HEK293 (cell line): ENCODE results near the gene DNAJC4.

Experiments used
- CTCF ChIA-PET: fragments of 350-600 bp; formaldehyde crosslinking; extraction: SDS; loops from one replicate; lab custom pipeline; 2021; ENCODE audit warnings: antibody characterized with exemption; lab: Yijun Ruan, JAX
- POLR2A ChIA-PET: fragments of 300-600 bp; formaldehyde crosslinking; extraction: SDS; loops from one replicate; lab custom pipeline; 2020; ENCODE audit warnings: antibody characterized with exemption, inconsistent platforms; lab: Yijun Ruan, JAX
- H3K27ac ChIP-seq: fragments of 200-500 bp; sonication (Bioruptor generic); 2 replicates; pipeline ENCODE4 v1.5.1; 2014; ENCODE audit warnings: low read depth, low read length, control low read depth, inconsistent platforms; ENCODE audit errors: extremely low read depth
- H3K36me3 ChIP-seq, 2 experiments: fragments of 200-500 bp in 1 of 2; sonication (Bioruptor generic) in 1 of 2; 1 replicate in 1 of 2; 2 replicates in 1 of 2; pipeline ENCODE4 v1.5.1; 2014 to 2017; ENCODE audit warnings: inconsistent platforms in 2 of 2, low read length in 2 of 2; ENCODE audit not compliant: control insufficient read depth in 2 of 2, insufficient read depth in 1 of 2
- H3K4me1 ChIP-seq: fragments of 200-500 bp; sonication (Bioruptor generic); 2 replicates; pipeline ENCODE4 v1.5.1; 2014; ENCODE audit warnings: mild to moderate bottlenecking, low read length, inconsistent platforms; ENCODE audit not compliant: control insufficient read depth, insufficient read depth
- H3K4me3 ChIP-seq: 2 replicates; pipeline ENCODE4 v1.5.1; 2011; ENCODE audit warnings: low read depth, mild to moderate bottlenecking, control low read depth, low read length, moderate library complexity
- H3K9me3 ChIP-seq: fragments of 200-500 bp; sonication (Bioruptor generic); 2 replicates; pipeline ENCODE4 v1.5.1; 2014; ENCODE audit warnings: low read depth, low read length, inconsistent platforms; ENCODE audit not compliant: control insufficient read depth, insufficient read depth
- EGR2 ChIP-seq: fragments of 450-650 bp; formaldehyde crosslinking; IDR thresholded peaks from 2 replicates; pipeline ENCODE4 v1.5.1; 2016; ENCODE audit warnings: low read depth, missing biosample characterization, missing genetic modification characterization
- GFI1B ChIP-seq: fragments of 450-650 bp; formaldehyde crosslinking; IDR thresholded peaks from 2 replicates; pipeline ENCODE4 v1.5.1; 2016; ENCODE audit warnings: missing biosample characterization, missing genetic modification characterization
- KLF8 ChIP-seq: fragments of 450-650 bp; formaldehyde crosslinking; IDR thresholded peaks from 2 replicates; pipeline ENCODE4 v1.5.1; 2016; ENCODE audit warnings: missing biosample characterization, missing genetic modification characterization
- SETDB1 ChIP-seq: IDR thresholded peaks from one replicate; pipeline ENCODE4 v1.6.1; 2017; ENCODE audit warnings: mild to moderate bottlenecking, low read length, moderate library complexity, mixed read lengths; ENCODE audit not compliant: insufficient read length
- SP2 ChIP-seq: fragments of 450-650 bp; formaldehyde crosslinking; IDR thresholded peaks from 2 replicates; pipeline ENCODE4 v1.5.1; 2016; ENCODE audit warnings: missing biosample characterization, missing genetic modification characterization
- SP3 ChIP-seq: fragments of 450-650 bp; formaldehyde crosslinking; IDR thresholded peaks from 2 replicates; pipeline ENCODE4 v1.5.1; 2016; ENCODE audit warnings: missing biosample characterization, missing genetic modification characterization
- SP7 ChIP-seq: fragments of 450-650 bp; formaldehyde crosslinking; IDR thresholded peaks from 2 replicates; pipeline ENCODE4 v1.5.1; 2016; ENCODE audit warnings: missing biosample characterization, missing genetic modification characterization
- ZBTB1 ChIP-seq: fragments of 450-650 bp; formaldehyde crosslinking; IDR thresholded peaks from 2 replicates; pipeline ENCODE4 v1.5.1; 2016; ENCODE audit warnings: missing biosample characterization, missing genetic modification characterization
- ZBTB17 ChIP-seq: fragments of 450-650 bp; formaldehyde crosslinking; IDR thresholded peaks from 2 replicates; pipeline ENCODE4 v1.5.1; 2016; ENCODE audit warnings: missing biosample characterization, missing genetic modification characterization
- ZFHX2 ChIP-seq: fragments of 450-650 bp; formaldehyde crosslinking; conservative IDR thresholded peaks from 2 replicates; pipeline ENCODE4 v1.5.1; 2016; ENCODE audit warnings: missing biosample characterization, missing genetic modification characterization
- ZFP41 ChIP-seq: fragments of 450-650 bp; formaldehyde crosslinking; IDR thresholded peaks from 2 replicates; pipeline ENCODE4 v1.5.1; 2016; ENCODE audit warnings: missing biosample characterization, missing genetic modification characterization, borderline replicate concordance
- ZNF132 ChIP-seq: fragments of 450-650 bp; formaldehyde crosslinking; IDR thresholded peaks from 2 replicates; pipeline ENCODE4 v1.5.1; 2017; ENCODE audit warnings: missing biosample characterization, missing genetic modification characterization, borderline replicate concordance
- ZNF175 ChIP-seq: fragments of 450-650 bp; formaldehyde crosslinking; IDR thresholded peaks from 2 replicates; pipeline ENCODE4 v1.5.1; 2016; ENCODE audit warnings: missing biosample characterization, missing genetic modification characterization
- ZNF184 ChIP-seq: fragments of 450-650 bp; IDR thresholded peaks from 2 replicates; pipeline ENCODE4 v1.5.1; 2018; ENCODE audit warnings: missing biosample characterization, mild to moderate bottlenecking, missing genetic modification characterization
- ZNF2 ChIP-seq: fragments of 450-650 bp; formaldehyde crosslinking; IDR thresholded peaks from 2 replicates; pipeline ENCODE4 v1.5.1; 2016; ENCODE audit warnings: missing biosample characterization, missing genetic modification characterization
- ZNF202 ChIP-seq: fragments of 450-650 bp; formaldehyde crosslinking; IDR thresholded peaks from 2 replicates; pipeline ENCODE4 v1.5.1; 2016; ENCODE audit warnings: missing biosample characterization, missing genetic modification characterization, borderline replicate concordance
- ZNF37A ChIP-seq: fragments of 450-650 bp; IDR thresholded peaks from 2 replicates; pipeline ENCODE4 v1.5.1; 2018; ENCODE audit warnings: missing biosample characterization, missing genetic modification characterization
- ZNF391 ChIP-seq: fragments of 450-650 bp; formaldehyde crosslinking; IDR thresholded peaks from 2 replicates; pipeline ENCODE4 v1.5.1; 2016; ENCODE audit warnings: low read depth, missing biosample characterization, missing genetic modification characterization, borderline replicate concordance
- ZNF433 ChIP-seq: fragments of 450-650 bp; formaldehyde crosslinking; IDR thresholded peaks from 2 replicates; pipeline ENCODE4 v1.5.1; 2016; ENCODE audit warnings: missing biosample characterization, missing genetic modification characterization, low read depth
- ZNF521 ChIP-seq: fragments of 450-650 bp; formaldehyde crosslinking; IDR thresholded peaks from 2 replicates; pipeline ENCODE4 v1.5.1; 2017; ENCODE audit warnings: missing biosample characterization, mild to moderate bottlenecking, missing genetic modification characterization
- ZNF529 ChIP-seq: fragments of 450-650 bp; formaldehyde crosslinking; IDR thresholded peaks from 2 replicates; pipeline ENCODE4 v1.5.1; 2017; ENCODE audit warnings: missing genetic modification characterization, missing biosample characterization; ENCODE audit not compliant: insufficient replicate concordance
- ZNF555 ChIP-seq: fragments of 450-650 bp; formaldehyde crosslinking; conservative IDR thresholded peaks from 2 replicates; pipeline ENCODE4 v1.5.1; 2017; ENCODE audit warnings: missing biosample characterization, mild to moderate bottlenecking, missing genetic modification characterization, inconsistent platforms
- ZNF596 ChIP-seq: fragments of 450-650 bp; IDR thresholded peaks from 2 replicates; pipeline ENCODE4 v1.5.0; 2018; ENCODE audit warnings: missing biosample characterization, mild to moderate bottlenecking, missing genetic modification characterization, moderate library complexity
- ZNF610 ChIP-seq: fragments of 450-650 bp; formaldehyde crosslinking; IDR thresholded peaks from 2 replicates; pipeline ENCODE4 v1.5.1; 2016; ENCODE audit warnings: missing biosample characterization, missing genetic modification characterization, borderline replicate concordance
- ZNF707 ChIP-seq: fragments of 450-650 bp; formaldehyde crosslinking; IDR thresholded peaks from 2 replicates; pipeline ENCODE4 v1.5.1; 2016; ENCODE audit warnings: missing biosample characterization, missing genetic modification characterization
- ZNF792 ChIP-seq: fragments of 450-650 bp; formaldehyde crosslinking; IDR thresholded peaks from 2 replicates; pipeline ENCODE4 v1.5.1; 2016; ENCODE audit warnings: missing biosample characterization, missing genetic modification characterization
- TF ChIP-seq, protein P1 (sequence below): fragments of 450-650 bp; formaldehyde crosslinking; IDR thresholded peaks from 2 replicates; pipeline ENCODE4 v1.5.1; 2016; ENCODE audit warnings: missing biosample characterization, missing genetic modification characterization
- TF ChIP-seq, protein P2 (sequence below): sonication (generic); formaldehyde crosslinking; IDR thresholded peaks from 2 replicates; pipeline ENCODE4 v1.8.1; 2022; ENCODE audit warnings: mild to moderate bottlenecking, moderate library complexity, missing genetic modification reagents
- TF ChIP-seq, protein P3 (sequence below): fragments of 450-650 bp; formaldehyde crosslinking; IDR thresholded peaks from 2 replicates; pipeline ENCODE4 v1.5.1; 2016; ENCODE audit warnings: missing biosample characterization, missing genetic modification characterization
- TF ChIP-seq, protein P4 (sequence below): fragments of 450-650 bp; formaldehyde crosslinking; IDR thresholded peaks from 2 replicates; pipeline ENCODE4 v1.5.1; 2016; ENCODE audit warnings: missing biosample characterization, missing genetic modification characterization
- TF ChIP-seq, protein P5 (sequence below): fragments of 450-650 bp; formaldehyde crosslinking; IDR thresholded peaks from 2 replicates; pipeline ENCODE4 v1.5.1; 2016; ENCODE audit warnings: missing biosample characterization, missing genetic modification characterization

The DNAJC4 gene

DNA sequence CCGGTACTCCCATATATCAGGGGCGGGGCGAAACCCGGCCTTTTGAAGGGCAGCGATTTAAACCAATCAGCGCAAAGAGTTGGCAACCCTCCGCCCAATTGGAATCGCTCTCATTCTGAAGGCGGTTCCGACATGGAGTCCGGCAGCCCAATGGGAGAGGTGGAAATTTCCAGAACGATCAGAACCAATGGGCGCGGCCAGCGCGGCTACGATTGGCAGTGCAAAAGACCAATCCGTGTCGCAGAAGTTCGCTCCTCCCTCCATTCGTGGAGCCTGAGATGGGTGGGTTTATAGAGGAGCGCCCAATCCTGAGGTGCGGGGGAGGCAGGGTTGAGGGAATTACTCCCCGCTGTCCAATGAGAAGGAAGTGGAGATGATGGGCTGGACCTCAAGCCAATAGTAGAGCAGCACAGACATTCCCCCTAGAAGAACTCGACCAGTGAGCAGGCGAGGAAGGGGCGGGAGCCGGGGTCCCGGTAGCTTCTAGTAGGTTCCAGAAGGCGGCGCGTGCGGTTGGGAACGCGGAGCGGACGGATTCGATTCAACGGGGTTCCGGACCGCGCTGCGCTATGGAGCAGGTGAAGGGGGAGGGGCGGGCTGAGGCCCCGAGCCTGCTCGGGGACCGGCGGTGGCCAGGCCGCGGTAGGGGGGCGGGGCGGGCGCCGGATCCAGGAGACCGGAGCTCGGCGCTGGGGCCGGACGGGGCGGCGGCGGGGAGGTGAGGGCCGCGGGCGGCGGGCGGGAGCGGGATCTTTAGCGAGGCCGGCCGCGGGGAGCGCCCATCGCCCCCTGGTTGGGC lies 44.5 kb upstream of the DNAJC4 start, which contains the start of gene STIP1 (continued):
- TF ChIP-seq SP2 (tag by site-specific recombination) (peak; percentile 97), ZNF555 (tag by site-specific recombination) (no peak), ZFHX2 (tag by site-specific recombination) (peak; percentile 76), ZFP41 (tag by site-specific recombination) (no peak), ZBTB1 (tag by site-specific recombination) (no peak), ZNF521 (tag by site-specific recombination) (no peak), KLF8 (tag by site-specific recombination) (peak; percentile 45), SP3 (tag by site-specific recombination) (peak; percentile 97), ZBTB17 (tag by site-specific recombination) (peak; percentile 3; the same call in 1 of the 2 replicates), EGR2 (peak; percentile 72), ZNF132 (no peak)
- TF ChIP-seq, protein P1, sequence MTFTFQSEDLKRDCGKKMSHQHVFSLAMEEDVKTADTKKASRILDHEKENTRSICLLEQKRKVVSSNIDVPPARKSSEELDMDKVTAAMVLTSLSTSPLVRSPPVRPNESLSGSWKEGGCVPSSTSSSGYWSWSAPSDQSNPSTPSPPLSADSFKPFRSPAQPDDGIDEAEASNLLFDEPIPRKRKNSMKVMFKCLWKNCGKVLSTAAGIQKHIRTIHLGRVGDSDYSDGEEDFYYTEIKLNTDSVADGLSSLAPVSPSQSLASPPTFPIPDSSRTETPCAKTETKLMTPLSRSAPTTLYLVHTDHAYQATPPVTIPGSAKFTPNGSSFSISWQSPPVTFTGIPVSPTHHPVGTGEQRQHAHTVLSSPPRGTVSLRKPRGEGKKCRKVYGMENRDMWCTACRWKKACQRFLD (tag by site-specific recombination) = no peak
- TF ChIP-seq, protein P2, sequence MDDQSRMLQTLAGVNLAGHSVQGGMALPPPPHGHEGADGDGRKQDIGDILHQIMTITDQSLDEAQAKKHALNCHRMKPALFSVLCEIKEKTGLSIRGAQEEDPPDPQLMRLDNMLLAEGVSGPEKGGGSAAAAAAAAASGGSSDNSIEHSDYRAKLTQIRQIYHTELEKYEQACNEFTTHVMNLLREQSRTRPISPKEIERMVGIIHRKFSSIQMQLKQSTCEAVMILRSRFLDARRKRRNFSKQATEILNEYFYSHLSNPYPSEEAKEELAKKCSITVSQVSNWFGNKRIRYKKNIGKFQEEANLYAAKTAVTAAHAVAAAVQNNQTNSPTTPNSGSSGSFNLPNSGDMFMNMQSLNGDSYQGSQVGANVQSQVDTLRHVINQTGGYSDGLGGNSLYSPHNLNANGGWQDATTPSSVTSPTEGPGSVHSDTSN (CRISPR knock-in tag) = peak; percentile 98; the same call in 1 of the 2 replicates
- TF ChIP-seq, protein P3, sequence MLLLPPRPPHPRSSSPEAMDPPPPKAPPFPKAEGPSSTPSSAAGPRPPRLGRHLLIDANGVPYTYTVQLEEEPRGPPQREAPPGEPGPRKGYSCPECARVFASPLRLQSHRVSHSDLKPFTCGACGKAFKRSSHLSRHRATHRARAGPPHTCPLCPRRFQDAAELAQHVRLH (tag by site-specific recombination) = 0 out of 2 replicates have a peak, but pooled peaks have one; percentile 43

DNA sequence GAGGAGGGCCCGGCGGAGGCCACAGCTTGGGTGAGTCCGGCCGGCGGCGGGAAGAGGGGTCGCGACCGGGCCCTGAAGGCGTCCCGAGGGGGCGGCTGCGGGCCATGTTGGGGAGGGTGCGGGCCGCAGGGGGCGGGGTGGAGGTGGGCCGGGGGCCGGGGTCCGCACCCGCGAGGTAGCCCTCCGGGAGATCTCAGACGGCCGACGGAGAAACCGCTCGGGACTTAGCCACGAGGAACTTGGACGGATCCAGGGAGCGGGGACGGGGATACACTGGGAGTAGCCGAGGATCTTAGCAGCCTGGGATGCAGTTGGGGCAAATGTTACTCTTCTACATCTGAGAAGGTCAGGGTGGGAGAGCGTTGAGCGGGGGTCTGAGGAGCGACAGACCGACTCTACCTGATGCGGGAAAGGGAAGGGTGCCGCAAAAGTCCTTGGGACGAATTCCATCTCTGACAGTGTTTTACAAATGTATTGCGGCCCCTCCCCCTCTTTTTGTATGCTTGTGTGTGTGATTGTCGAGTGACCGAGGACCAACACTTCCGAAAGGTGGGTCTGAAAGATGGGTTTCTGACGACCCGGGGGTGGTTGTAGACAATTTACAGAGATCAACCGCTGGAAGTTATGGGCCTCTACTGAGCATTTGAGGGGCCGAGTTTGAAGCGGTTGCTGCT lies 43.7 kb upstream of the DNAJC4 start:
- peaks cover 3% of the 10 kb centered on the region; the same call in 1 of the 2 replicates for H3K4me1 ChIP-seq
- no peak for TF ChIP-seq ZNF707
- TF ChIP-seq ZNF184 = no peak
- TF ChIP-seq ZNF202 (tag by site-specific recombination) = no peak
- no peak for TF ChIP-seq ZNF391
- no peak for TF ChIP-seq GFI1B (tag by site-specific recombination)
- TF ChIP-seq ZNF433 (tag by site-specific recombination) = no peak
- TF ChIP-seq ZNF596 (tag by site-specific recombination) = no peak
- TF ChIP-seq ZNF610 (tag by site-specific recombination) = no peak
- TF ChIP-seq, protein P4, sequence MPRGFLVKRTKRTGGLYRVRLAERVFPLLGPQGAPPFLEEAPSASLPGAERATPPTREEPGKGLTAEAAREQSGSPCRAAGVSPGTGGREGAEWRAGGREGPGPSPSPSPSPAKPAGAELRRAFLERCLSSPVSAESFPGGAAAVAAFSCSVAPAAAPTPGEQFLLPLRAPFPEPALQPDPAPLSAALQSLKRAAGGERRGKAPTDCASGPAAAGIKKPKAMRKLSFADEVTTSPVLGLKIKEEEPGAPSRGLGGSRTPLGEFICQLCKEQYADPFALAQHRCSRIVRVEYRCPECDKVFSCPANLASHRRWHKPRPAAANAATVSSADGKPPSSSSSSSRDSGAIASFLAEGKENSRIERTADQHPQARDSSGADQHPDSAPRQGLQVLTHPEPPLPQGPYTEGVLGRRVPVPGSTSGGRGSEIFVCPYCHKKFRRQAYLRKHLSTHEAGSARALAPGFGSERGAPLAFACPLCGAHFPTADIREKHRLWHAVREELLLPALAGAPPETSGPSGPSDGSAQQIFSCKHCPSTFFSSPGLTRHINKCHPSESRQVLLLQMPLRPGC = no peak
- no peak for TF ChIP-seq ZNF175 (tag by site-specific recombination)
- no peak for TF ChIP-seq ZNF529 (tag by site-specific recombination)
- no peak for TF ChIP-seq SP7 (tag by site-specific recombination)
- TF ChIP-seq ZNF2 = no peak
- TF ChIP-seq, protein P5, sequence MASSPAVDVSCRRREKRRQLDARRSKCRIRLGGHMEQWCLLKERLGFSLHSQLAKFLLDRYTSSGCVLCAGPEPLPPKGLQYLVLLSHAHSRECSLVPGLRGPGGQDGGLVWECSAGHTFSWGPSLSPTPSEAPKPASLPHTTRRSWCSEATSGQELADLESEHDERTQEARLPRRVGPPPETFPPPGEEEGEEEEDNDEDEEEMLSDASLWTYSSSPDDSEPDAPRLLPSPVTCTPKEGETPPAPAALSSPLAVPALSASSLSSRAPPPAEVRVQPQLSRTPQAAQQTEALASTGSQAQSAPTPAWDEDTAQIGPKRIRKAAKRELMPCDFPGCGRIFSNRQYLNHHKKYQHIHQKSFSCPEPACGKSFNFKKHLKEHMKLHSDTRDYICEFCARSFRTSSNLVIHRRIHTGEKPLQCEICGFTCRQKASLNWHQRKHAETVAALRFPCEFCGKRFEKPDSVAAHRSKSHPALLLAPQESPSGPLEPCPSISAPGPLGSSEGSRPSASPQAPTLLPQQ (tag by site-specific recombination) = no peak
- no peak for TF ChIP-seq ZNF792 (tag by site-specific recombination)
- no peak for TF ChIP-seq ZNF37A (tag by site-specific recombination)
- no peak for TF ChIP-seq SETDB1

More for the DNA sequence above, 43.7 kb upstream of the DNAJC4 start:
- Histone ChIP-seq H3K27ac (no peak overlapping the region; the same call in 1 of the 2 replicates), H3K4me3 (no peak overlapping the region), H3K36me3 (peaks cover 4 to 25% of the 10 kb centered on the region in 2 experiments; a peak in 2 of 3 replicates), H3K9me3 (no peaks in the 10 kb centered on the region)
- CTCF ChIA-PET = interaction anchor here (0.6 to 4.0 kb wide), 6 partner anchors 18 to 324 kb away, joined by 3 to 31 read pairs (median 4); partner anchors contain the start of gene FERMT3
- POLR2A ChIA-PET = interaction anchor here (0.5 to 3.0 kb wide), 17 partner anchors 10 to 1613 kb away, joined by 4 to 32 read pairs (median 11); partner anchors contain the start of genes BAD, EEF1G, FERMT3 and GPR137
